ENCODE data around the gene NAP1L1.
"Not testable (repeated sequence)": the region's sequence is repeated elsewhere in the genome, so short reads cannot be mapped to it uniquely, and the experiment has no call there.

Gene NAP1L1

DNA sequence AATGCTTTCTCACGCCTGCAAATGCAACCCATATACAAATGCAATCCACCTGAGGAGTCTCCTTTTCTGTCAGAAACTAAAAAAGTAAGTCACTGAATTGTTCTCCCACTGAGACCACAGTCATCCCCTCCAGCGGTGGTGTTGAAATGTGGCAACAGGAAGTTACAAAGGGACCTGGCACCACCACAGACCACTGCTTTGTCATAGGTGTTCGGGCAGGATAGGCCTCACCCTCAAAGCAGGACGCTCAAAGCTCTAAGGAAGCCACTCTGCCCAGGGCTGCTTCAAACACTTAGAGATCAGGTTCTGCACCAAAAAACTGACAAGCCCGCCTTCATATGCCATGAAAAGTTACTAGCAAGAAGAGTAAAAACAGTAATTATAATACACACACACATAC lies 64.2 kb downstream of the NAP1L1 start:
- DNase-seq = peak; percentile 69 to 84

DNA sequence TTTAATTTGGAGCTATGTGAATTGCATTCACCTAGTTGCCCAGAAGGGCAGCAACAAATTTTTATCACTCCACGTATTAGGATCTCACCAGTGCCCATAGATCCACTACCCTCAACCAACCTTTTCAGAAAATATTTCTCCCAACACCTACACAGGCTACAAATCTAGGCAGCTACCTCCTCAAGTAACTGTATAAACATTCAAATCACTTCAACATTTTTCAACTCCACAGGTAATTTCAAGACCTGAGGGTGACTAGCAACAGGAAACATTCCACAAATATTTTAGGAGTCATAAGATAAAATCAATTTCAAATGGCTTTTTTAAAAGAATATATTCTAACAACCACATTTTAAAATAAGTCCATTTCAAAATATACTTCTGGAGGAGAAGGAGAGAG lies 65.8 kb downstream of the NAP1L1 start:
- no peak for DNase-seq

DNA sequence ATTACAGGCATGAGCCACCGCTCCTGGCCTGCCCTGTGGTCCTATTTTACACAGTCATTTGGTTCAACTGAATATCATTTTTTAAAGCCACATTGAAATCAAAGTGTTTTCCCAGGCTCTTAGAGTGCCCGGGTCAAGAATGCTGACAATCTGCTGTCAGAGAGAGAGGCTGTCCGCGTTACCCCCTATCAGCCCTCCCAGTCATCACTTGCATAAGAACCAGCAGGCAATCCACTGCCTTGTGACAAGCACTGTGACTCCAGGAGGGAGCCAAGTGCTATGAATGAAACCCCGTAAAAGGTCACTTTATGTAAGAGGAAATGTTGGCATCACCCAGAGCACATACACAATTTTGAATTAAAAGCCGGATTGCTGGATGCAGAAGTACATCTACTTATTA lies 66.4 kb downstream of the NAP1L1 start:
- no peak for DNase-seq

DNA sequence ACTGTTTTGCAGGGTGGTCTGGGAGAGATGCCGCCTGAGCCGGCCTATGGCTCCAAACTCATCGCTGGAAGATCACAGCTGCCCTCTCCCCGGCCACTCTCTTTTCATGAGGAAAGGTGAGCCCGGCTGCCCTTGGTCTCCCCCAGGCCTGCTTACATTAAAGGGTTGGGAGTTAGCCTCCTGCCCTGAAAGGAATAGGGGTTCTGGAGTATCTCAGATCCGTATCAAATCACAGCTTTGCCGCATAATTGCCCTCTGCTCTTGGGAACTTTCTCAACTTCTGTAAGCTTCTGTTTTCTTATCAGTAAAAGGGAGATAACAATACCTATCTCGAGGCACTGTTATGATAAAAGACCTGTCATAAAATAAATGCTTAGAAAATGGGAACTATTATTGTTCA lies 70.5 kb downstream of the NAP1L1 start:
- no peak for DNase-seq

DNA sequence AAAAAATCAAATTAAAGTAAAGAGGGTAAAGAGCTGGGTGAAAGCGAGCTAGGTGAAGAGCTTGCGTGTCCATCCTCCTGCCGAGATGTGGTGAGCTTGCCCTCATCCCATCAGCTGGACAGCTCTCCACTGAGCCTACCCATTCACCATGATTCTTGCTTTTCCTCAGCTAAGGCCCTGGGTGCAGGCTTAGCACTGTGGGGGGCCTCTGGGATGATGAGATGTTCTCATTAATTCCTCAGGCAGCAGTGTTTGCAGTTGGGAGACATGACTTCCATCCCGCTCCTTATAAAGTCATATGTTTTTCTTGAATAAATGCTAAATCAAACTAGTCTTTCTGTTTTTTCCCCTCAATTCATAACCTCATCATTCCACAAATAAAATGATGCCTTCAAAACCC lies 70.9 kb downstream of the NAP1L1 start:
- no peak for DNase-seq

DNA sequence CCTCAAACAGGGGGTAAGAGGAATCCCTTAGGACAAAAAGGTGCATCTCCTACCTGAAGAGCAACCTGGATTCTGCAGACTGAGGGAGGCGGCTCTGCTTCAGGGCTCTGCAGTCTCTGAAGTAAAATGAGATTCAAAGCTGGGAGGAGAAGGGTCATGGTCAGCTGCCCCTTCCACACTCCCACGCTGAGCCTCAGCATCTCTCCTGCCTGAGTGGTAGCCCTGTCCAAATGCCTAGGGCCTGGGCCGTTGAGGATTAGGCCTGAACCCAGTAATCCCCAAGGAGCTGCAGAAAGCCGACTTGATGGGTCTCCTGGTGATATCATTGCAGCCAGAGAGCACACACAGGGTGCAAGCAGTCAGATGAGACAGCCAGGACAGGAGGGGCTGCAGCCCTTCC lies 71.8 kb downstream of the NAP1L1 start:
- DNase-seq = no peak

DNA sequence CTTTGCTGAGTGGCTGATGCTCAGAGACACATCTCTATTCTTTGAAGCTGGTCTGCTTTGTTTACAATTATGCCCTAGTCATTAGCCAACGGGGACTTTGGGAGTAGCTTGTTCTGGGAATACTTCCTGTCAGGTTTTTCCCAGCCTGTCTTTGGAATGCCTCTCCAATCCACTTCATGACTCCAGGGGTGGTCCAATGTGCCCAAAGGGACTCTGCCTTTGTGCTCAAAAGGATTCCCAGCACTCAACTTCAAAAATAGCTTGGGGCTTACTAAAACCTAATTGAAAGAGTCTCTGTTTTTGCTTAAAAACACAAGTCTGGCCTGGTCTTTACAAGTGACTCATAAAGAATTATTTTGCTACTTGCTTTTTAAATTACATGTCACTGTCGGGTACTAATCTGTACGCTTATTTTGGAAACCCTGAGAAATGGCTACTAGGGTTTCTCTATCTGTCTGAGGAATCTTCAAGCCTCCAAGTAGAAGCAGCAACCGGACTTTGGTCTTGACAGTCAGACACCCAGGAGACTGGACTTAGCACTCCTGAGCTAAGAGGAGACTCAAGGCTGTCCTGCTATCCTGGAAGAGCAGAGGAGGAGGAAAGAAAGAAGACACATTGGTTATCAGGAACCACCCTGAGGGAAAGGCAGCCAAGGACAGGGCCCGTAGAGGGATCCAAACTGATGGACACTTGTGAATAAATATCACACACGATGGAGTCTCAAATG lies 73.6 kb downstream of the NAP1L1 start:
- no peak for DNase-seq

DNA sequence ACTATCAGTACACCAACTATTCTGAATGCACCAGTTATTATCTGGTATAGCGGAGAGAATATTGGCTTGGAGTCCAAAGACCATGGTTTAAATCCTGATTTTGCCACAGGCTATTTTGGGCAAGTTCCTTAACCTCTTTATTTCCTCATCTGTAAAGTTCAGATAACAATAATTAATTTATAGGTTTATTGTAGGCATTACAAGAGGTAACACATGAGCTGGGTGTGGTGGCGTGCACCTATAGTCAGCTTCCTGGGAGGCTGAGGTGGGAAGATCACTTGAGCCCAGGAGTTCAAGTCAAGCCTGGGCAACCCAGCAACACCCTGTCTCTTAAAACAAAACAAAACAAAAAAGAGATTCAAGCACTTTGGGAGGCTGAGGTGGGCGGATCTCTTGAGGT lies 76.1 kb downstream of the NAP1L1 start:
- no peak for DNase-seq

DNA sequence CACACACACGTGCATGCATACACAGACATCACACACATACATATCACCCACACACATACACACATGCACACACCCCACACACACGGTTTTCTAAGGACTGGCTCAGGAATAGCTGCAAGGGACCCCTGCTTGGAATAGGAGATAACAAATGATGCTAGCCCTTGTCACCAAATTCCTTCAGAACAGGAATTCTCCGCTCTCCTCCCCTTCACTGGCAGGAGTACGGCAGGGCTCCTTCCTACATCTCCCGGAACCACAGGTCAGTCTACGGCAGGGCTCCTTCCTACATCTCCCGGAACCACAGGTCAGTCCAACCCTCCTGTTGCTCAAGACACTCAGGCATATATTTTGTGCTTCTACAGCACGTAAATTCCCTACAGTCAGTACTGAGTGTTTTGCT lies 76.8 kb downstream of the NAP1L1 start:
- no peak for DNase-seq

DNA sequence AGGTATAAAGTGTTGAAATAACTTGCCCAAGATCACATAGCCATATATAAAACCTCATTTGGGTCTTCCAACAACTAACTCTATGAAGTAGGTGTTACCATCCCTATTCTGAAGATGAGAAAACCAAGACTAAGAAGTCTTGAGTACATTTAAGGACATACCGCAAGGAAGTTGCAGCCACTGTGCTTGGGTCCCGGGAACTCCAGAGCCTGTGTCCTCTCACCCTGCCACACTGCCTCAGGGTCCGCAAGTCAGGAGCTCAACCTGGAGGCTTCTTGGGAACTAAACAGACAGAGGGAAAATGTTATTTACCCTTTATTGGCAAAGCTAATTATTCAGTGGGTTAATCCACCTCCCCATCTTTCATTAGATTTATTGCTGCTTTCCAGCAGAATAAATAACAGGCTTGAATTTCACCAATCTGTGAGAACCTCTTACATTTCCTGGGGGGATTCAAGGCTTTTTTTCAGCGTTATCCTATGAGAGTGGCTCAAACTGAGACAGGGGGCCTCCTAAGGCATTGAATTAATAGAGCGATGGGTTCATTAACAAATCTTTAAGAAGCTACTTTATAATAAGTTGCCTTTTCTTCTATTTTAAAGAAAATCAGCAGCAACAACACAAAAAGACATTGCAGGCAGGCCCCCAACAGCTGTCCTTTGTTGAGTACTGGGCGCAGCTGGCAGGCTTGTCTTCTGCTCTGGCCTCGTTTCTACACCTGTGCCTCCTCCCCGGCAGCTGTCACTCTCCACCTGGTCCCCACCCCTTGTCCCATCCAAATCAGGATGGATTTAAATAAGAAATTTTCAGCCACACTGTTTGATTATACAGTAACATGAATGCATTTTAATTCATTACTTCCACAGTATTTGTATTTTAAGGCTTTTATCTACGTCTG lies 78.2 kb downstream of the NAP1L1 start:
- DNase-seq = no peak

DNA sequence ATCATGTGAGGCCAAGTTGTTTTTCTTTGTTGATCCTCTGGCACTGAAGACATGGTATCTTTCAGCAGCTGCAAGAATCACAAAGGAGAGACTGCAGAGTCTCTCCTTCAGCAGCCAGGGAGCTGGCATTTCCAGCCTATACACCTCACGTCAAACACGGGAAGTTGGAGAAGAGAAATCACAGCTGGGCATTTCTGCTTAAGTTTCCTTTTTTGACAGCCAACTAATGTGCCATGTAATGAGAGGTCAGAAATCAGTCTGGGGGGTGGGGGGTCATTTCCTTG lies 81.2 kb downstream of the NAP1L1 start:
- DNase-seq = no peak

DNA sequence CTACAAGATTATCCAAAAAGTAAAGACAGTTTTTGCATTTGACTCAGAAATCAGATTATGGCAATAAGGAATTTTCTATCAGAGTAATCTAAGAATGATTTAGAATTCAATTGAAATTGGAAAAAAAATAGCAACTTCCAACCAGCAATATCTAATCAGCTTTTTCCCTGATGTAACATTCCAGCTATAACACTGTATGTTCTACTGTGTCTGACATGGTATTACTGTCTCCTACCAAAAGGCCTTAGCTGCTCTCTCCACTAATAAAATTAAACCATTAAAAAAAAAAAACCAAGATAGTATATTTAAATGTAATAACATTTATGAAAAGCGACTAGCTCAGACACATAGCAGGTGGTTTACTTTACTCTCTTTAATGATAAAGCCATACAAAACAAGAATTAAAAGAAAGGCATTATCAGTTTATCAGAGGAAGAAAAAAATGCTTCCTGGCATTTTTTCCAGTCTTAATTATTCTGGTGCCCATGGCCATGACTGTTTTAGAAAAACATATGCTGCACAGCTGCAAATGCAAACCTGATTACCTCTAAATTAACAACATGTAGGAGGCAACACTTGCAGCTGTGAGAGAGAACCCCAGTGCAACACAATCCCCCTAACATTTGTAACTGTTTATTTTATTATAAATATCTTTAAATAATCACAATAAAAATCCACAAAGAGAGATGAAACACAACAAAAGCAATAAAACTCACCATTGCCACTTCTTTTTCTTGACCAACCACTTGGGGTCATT lies 81.7 kb downstream of the NAP1L1 start:
- DNase-seq = no peak

DNA sequence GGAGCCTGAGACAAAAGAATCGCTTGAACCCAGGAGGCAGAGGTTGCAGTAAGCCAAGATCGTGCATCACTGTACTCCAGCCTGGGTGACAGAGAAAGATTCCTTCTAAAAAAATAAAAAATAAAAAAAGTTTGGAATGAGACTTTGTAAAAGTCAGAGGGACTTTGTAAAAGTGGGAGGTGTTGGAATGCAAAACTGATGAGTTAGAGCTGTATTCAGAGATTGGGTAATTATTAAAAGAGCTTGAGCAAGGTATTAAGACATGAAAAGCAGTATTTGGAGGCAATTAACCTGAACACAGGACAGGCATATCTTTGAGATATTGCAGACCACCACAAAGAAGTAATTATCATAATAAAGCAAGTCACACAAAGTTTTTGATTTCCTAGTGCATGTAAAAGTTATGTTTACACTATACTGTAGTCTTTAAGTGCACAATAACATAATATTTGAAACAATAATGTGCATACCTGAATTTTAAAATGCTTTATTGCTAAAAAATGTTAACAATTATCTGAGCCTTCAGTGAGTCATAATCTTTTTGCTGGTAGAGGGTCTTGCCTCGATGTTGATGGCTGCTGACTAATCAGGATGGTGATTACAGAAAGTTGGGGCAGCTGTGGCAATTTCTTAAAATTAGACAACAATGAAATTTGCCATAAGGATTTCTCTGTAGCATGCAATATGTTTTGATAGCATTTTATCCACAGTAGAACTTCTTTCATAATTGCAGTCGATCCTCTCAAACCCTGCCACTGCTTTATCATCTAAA lies 86.0 kb downstream of the NAP1L1 start:
- DNase-seq = no peak

DNA sequence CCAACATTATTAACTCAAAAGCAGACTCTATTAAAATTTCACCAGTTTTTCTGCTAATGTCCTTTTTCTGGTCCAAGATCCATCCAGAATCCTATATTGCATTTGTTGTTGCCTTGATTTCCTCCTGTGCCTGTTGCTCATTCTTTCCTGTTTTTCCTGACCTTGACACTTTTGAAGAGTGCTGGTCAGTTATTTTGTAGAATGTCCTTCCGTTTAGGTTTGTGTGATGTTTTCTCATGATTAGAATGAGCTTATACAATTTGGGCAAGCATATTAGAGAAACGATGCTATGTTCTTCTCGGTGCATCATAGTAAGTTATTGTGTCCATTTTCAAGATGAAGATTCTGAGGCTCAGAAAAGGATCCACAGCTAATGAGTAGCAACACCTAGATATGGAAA lies 86.8 kb downstream of the NAP1L1 start:
- DNase-seq = no peak

DNA sequence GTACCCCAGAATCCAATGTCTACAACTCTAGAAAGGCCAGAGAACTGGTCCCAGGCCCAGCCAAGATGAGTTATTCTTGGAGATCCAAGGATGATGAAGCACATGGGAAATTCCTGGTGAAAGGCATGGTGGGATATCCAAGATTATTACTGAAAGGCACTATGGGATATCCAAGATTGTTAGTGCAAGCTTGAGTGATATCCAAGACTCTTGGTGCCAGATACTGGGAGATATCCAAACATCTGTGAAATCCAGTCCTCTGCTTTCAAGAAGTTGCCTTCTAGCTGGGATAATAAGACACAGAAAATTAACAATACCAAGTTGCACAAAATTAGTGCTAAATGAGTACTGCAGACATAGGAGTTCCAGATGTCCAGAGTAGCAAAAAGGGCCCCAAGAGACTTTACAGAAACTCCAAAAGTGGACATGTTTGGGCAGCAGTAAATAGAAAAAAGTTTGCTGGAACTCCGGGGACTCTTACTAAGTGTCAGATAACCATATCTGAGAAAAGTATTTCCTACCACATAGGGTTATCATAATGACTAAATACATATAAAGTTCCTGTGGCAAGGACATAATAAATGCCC lies 87.5 kb downstream of the NAP1L1 start:
- DNase-seq = no peak

DNA sequence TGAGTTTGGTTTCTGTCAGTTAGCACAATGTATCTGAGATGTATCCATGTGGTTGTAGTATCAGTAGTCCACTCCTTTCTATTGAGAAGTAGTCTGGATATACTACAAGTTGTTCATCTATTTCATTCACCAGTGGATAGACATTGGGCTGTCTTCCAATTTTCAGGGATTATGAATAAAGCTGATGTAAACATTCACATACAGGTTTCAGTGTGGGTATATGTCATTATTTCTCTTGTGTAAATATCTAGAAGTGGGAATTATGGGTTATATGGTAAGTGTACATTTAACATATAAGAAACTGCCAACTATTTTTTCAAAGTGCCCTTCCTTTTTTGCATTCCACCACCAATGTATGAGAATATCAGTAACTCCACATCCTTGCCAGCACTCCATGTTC lies 88.8 kb downstream of the NAP1L1 start:
- no peak for DNase-seq

DNA sequence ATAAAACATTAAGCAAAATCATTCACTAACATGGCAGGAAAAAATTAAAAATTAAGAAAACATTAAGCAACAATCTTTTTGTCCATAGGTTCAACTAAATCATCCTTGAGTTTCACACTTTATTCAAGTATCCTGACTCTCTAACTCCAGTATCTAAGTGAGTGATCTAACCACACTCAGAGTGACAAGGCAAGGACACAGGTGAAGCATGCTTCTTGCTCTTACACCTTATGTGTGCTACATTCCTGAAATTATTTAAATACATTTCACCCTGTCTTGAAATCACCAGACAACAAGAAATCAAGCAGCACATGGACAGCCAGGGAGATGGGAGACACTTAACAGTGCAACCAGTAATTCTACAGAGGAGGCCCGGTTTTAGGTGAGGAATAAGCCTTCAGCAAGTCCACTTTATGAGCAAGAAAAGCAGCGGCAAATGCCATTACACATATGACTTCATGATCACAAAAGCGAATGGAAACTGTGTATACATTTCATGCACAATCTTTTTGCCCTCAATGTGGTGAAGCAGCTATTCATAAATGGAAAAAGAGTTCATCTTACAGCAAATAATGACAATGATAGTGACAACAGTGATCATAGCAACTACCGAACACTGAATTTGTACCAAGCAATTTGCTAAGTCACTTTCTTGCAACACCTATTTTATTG lies 90.3 kb downstream of the NAP1L1 start:
- no peak for DNase-seq

DNA sequence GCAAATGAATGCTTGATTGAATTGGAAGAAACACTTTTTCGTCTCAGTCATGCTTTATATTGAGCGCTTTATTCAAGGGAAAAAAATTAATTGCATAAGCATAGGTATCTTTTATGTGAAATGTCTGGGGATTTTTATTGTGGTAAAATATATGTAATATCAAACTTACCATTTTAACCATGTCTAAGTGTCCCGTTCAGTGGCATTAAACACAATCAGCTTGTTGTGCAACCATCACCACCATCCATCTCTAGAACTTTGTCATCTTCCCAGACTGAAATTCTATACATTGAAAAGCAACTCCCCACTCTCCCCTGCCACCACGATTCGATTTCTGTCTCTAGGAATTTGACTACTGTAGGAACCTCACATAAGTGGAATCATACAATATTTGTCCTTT lies 92.7 kb downstream of the NAP1L1 start:
- DNase-seq = no peak

DNA sequence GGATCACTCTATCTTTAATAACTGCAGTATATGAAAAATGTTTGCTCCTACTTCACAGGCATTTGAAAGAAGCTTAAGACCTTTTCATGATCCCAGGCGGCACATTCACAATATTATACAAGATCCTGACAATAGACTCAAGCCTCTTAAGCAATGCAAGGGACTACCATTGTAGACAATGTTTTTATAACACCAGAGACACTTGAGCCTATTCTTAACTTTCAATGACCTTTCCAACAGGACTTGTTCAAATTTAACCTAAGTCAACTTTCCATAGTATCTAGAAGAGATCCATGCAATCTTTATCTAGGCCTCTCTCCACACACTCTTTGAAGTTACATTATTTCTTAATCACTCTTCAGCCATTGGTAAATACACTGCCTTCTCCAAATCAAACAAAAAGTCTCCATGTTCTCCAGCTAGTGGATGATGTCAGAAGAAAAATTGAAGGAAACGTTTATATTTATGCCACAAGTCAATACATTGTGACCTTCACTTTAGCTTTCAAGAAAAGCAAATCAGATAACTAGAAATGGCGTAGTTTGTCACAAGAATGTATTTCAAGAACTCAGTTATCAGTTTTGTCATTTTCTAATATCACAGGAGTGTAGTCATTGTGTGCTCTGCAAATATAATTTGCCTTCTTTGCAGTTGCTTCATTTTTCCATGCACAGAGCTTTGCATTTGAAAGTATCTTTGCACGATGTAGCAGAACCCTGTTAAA lies 94.1 kb downstream of the NAP1L1 start:
- no peak for DNase-seq

DNA sequence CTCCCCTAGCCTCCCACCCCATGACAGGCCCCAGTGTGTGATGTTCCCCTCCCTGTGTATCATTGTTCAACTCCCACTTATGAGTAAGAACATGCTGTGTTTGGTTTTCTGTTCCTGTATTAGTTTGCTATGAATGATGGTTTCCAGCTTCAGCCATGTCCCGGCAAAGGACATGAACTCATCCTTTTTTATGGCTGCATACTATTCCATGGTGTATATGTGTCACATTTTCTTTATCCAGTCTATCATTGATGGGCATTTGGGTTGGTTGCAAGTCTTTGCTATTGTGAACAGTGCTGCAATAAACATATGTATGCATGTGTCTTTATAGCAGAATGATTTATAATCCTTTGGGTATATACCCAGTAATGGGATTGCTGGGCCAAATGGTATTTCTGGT lies 96.8 kb downstream of the NAP1L1 start:
- DNase-seq = not testable (repeated sequence)

Measured in SW 1271 (cell line).